WERI-Rb-1 (cell line): ENCODE measurements around the gene KIF21A.
"Not testable (repeated sequence)": the region's sequence is repeated elsewhere in the genome, so short reads cannot be mapped to it uniquely, and the experiment has no call there.

Experiments used
- DNase-seq: peaks from one replicate; pipeline ENCODE4 v3.0.0-alpha.2; 2020
- H3K27ac ChIP-seq: fragments of 250-450 bp; sonication (Bioruptor Pico); 2 replicates; pipeline ENCODE4 v1.5.1; 2020; ENCODE audit warnings: mild to moderate bottlenecking, moderate library complexity
- H3K27me3 ChIP-seq: fragments of 250-450 bp; sonication (Bioruptor Pico); 2 replicates; pipeline ENCODE4 v1.5.1; 2021; ENCODE audit warnings: mild to moderate bottlenecking, low read depth, moderate library complexity; ENCODE audit not compliant: insufficient read depth, severe bottlenecking
- H3K36me3 ChIP-seq: fragments of 250-450 bp; sonication (Bioruptor Pico); 2 replicates; pipeline ENCODE4 v1.5.1; 2020; ENCODE audit warnings: mild to moderate bottlenecking, moderate library complexity
- H3K4me3 ChIP-seq: 2 replicates; pipeline ENCODE4 v1.5.1; 2011; ENCODE audit warnings: low read depth, mild to moderate bottlenecking, control low read depth, low read length
- H3K9me3 ChIP-seq: fragments of 250-450 bp; sonication (Bioruptor Pico); 2 replicates; pipeline ENCODE4 v1.5.1; 2021; ENCODE audit warnings: mild to moderate bottlenecking, moderate library complexity; ENCODE audit not compliant: severe bottlenecking
- TF ChIP-seq, protein P1 (sequence below): IDR thresholded peaks from 2 replicates; pipeline ENCODE4 v1.5.1; 2011; ENCODE audit warnings: low read depth, mild to moderate bottlenecking, control low read depth, inconsistent platforms, low read length

Gene KIF21A

GRCh38 chr12:39300799-39301198 is 142.1 kb downstream of the KIF21A start:
- DNase-seq: no peak
- TF ChIP-seq, protein P1, sequence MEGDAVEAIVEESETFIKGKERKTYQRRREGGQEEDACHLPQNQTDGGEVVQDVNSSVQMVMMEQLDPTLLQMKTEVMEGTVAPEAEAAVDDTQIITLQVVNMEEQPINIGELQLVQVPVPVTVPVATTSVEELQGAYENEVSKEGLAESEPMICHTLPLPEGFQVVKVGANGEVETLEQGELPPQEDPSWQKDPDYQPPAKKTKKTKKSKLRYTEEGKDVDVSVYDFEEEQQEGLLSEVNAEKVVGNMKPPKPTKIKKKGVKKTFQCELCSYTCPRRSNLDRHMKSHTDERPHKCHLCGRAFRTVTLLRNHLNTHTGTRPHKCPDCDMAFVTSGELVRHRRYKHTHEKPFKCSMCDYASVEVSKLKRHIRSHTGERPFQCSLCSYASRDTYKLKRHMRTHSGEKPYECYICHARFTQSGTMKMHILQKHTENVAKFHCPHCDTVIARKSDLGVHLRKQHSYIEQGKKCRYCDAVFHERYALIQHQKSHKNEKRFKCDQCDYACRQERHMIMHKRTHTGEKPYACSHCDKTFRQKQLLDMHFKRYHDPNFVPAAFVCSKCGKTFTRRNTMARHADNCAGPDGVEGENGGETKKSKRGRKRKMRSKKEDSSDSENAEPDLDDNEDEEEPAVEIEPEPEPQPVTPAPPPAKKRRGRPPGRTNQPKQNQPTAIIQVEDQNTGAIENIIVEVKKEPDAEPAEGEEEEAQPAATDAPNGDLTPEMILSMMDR: no peak
- Histone ChIP-seq H3K9me3 (no peaks in the 10 kb centered on the region), H3K27ac (no peak overlapping the region), H3K27me3 (no peaks in the 10 kb centered on the region), H3K4me3 (no peak overlapping the region), H3K36me3 (peaks cover 25% of the 10 kb centered on the region)

GRCh38 chr12:39297891-39298290 is 145.0 kb downstream of the KIF21A start:
- Histone ChIP-seq H3K36me3 (peaks cover 6% of the 10 kb centered on the region), H3K4me3 (no peak overlapping the region)
- no peak for DNase-seq

DNA sequence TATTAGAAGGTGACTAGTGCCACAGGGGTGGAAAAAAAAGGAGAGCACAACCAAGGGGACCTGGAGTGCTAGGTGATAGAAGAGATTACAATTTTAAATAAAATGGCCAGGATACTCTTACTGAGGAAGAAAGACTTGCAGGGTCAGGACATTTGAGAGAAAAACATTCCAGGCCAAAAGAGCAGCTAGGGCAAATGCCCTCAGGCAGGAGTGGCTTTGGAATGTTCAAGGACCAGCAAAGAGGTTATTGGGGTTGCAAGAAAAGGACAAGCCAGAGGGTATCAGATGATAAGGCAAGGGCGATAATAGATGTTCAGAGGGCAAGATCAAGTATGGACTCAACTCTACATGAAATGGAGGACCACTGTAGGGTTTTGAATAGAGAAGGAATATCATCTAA is 146.4 kb downstream of the KIF21A start:
- no peaks in the 10 kb centered on the region for H3K27me3 ChIP-seq
- no peak overlapping the region for H3K27ac ChIP-seq
- H3K36me3 ChIP-seq: no peaks in the 10 kb centered on the region
- H3K4me3 ChIP-seq: no peak overlapping the region
- no peak for DNase-seq
- H3K9me3 ChIP-seq: no peaks in the 10 kb centered on the region
- TF ChIP-seq, protein P1: no peak

More at GRCh38 chr12:39297891-39298290, 145.0 kb downstream of the KIF21A start:
- Histone ChIP-seq H3K27me3 (no peaks in the 10 kb centered on the region), H3K27ac (no peak overlapping the region), H3K9me3 (no peaks in the 10 kb centered on the region)
- TF ChIP-seq, protein P1: no peak

DNA sequence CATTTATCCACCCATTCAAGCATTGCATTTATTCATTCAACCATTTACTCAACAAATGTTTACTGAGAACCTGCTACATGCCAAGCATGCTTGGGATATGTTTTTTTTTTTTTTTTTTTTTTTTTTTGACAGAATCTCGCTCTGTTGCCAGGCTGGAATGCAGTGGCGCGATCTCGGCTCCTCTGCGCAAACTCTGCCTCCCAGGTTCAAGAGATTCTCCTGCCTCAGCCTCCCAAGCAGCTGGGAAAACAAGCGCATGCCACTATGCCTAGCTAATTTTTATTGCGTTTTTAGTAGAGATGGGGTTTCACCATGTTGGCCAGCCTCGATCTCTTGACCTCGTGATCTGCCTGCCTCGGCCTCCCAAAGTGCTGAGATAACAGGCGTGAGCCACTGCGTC is 147.3 kb downstream of the KIF21A start:
- not testable (repeated sequence) for H3K4me3 ChIP-seq, H3K27ac ChIP-seq

DNA sequence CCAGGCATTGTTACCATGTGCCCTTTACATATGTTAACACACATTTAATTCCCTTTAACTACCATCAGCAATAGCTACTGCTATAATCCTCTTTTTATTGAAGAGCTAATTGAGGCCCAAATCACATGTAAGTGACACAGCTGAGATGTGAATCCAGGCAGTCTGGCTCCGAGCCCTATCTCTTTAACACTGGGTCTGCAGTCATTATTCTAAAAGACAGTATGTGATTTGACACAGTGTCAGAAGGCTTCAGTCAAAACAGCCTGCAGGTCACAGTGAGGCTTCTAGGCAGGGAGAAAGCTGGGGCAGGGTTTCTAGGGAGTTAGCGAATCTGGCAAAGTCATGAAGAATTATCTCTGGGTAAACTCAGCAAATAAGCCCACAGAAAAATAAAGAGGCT is 148.2 kb downstream of the KIF21A start:
- DNase-seq: peak; percentile 44
- Histone ChIP-seq H3K36me3 (no peaks in the 10 kb centered on the region), H3K27me3 (no peaks in the 10 kb centered on the region), H3K27ac (no peak overlapping the region), H3K4me3 (no peak overlapping the region), H3K9me3 (no peaks in the 10 kb centered on the region)
- TF ChIP-seq, protein P1: no peak

More for the DNA sequence above, 147.3 kb downstream of the KIF21A start:
- not testable (repeated sequence) for H3K9me3 ChIP-seq, H3K27me3 ChIP-seq, H3K36me3 ChIP-seq, DNase-seq

DNA sequence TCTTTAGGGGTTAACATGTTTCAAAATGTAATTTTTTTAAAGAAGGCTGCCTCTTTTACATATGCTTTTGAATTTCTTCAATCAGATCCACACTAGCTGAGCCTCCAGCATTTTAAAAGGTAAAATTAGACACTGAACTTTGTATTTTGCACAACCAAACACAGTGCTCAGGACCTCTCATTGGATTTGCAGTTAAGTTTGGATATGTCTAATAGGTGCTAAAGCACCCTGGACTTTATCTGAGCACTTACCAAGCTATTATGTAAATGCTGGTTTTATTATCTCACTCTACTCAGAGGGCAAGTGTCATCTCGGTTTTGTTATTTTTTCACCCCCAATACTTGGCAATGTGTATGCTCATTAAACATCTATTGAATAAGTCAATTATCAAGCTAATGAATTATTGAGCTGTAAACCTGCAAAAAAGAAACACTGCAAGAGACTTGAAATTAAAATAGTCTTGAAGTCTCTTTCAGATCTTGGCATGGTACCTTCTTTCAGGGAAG is 150.7 kb downstream of the KIF21A start:
- H3K4me3 ChIP-seq: no peak overlapping the region
- H3K9me3 ChIP-seq: no peaks in the 10 kb centered on the region
- H3K27ac ChIP-seq: no peak overlapping the region
- DNase-seq: no peak
- H3K27me3 ChIP-seq: no peaks in the 10 kb centered on the region
- TF ChIP-seq, protein P1: no peak
- no peaks in the 10 kb centered on the region for H3K36me3 ChIP-seq
